ENCODE data around the gene TRMT61A.

Gene TRMT61A

GRCh38 chr14:103535891-103536565 is 7.0 kb downstream of the TRMT61A start:
- no peak for DNase-seq

- DNase-seq: no peak
Observed at GRCh38 chr14:103536693-103537092, 7.7 kb downstream of the TRMT61A start.

DNA sequence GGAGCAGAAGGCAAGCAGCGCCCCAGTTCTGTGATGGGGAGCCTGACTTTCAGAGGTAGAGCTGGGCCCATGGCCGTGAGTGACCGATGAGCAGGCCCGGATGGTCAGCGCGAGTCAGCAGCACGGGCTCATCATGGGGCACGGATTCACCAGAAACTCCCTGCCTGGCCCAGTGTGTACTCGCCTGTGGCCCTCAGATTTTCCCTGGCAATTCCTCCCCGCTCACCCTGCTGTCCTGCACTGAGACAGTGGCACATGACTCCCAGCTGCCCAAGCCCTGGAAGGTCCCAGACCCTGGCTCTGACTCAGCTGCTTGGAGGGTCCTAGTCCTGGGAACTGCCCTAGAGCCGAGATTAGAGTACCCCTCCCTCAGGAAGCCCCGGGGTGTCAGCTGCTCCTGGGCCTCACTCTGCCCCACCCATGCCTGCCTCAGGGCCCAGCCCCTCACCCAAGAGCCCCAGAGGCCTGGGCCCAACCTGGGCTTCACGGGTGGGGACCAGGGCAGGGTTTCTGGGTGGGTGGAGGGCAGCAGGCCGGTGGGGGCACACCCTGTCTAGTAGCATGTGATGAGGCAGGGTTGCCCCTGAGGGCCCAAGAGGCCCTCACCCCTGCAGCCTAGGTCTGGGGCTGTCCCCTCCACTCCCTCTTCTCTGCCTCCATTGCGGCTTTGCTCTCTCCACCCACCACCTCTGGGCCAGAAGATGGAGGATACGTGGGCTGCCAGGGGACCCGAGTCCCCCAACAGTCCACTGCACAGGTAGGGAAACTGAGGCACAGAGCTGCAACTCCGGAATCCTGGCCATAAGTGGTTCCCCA is 8.4 kb downstream of the TRMT61A start:
- DNase-seq: no peak

DNA sequence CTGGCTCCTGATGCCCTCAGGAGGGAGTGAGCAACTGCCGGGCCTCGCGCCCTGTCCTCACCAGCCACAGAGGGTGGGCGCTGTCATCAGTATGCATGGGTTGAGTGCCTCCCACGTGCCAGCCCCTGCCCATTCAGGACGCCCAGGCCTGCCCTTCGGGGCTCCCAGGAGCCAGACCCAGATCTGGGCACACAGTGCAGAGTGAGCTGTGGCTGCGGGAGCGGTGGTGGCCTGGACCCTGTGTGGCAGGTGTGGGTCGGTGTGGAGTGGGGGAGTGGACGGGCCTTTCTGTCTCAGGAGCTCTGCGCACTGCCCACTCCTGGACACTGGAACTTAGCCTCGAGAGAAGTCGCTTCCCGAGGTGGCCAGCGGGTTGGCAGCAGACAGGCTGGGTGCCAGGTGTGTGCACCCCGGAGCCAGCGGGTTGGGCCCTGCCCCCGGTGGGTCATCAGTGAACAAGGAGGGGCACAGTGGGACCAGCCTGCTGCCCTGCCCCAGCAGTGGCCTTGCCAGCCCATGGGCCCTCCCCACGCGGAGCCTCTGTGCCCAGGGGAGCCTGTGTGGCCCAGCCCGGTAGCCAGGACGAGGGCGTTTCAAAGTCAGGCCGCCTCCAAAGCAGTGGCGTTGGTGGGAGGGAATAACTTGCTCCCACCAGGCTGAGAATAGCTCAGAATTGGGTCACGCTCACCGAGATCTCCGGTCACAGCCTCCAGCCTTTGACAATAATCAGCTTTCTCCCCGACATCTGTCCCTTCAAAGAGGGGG is 9.5 kb downstream of the TRMT61A start:
- DNase-seq: no peak

DNA sequence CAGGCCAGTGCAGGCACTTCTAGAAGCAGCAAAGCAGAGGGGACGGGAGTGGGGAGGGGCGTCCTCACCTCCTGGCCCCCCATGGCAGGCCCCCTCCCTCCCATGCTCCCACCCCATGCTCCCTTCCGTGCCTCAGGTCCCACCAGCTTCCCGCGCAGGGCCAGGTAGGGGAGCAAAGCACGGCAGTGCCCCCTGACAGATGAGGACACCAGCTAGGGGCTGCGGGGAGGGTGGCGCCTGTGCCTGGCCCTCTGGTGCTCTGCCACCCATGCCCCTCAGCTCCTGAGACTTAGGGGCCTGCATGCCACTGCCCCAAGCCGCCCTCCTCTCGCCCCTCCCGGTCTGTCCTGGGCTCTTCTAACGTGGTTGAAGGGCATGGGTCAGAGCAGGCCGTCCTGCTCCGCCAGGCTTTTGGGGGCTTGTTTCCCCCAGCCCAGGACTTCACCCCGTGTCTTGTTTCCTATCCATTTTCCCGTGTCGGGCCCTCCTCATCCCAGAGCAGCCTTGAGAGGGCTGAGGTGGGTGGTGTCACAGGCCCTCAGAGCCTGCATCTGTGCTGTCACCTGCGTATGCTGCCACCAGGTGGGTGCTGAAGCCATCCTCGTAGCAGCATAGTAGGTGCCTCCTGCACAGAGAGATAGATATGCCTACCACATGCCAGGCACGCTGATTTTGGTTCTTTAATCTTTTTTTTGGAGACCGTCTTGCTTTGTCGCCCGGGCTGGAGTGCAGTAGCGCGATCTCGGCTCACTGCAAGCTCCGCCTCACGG is 10.2 kb downstream of the TRMT61A start:
- no peak for DNase-seq

DNA sequence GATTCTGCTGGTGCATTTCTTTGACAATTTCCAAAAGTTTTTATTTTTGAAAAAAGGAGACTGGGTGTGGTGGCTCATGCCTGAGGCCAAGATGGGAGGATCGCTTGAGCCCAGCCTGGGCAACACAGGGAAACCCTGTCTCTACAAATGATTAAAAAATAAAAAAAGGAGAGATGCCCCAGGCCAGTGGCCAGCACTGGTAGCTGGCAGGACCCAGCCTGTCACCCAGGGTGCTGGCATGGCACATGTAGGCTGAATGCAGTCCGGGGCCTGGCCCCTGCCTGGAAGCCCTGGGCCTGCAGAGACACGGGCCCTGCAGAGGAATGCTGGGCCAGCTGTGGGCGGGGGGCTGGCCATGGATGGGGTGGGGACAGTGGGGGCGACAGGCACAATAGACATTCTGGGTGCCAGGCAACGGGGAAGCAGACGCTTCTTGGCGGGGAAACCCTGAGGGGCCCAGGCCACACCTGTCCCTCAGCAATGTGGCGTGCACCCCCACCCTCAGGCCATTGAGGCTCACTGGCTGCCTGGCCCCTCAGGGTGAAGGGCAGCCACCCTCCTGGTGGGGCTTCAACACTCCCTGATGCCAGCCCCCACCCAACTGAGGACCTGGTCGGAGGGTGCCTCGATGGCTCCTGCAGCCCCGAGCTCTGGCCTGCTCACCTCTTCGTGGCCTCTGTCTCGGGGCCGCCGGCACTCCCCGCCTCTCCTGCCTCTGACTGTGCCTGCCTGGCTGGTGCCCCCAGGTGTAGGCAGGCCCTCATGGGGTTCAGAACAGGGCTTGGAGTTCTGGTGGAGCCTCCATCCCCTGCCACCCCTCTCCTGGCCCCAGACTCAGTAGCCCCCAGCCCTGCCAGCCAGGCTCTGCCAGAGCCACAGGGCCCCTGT is 12.1 kb downstream of the TRMT61A start:
- DNase-seq: no peak

DNA sequence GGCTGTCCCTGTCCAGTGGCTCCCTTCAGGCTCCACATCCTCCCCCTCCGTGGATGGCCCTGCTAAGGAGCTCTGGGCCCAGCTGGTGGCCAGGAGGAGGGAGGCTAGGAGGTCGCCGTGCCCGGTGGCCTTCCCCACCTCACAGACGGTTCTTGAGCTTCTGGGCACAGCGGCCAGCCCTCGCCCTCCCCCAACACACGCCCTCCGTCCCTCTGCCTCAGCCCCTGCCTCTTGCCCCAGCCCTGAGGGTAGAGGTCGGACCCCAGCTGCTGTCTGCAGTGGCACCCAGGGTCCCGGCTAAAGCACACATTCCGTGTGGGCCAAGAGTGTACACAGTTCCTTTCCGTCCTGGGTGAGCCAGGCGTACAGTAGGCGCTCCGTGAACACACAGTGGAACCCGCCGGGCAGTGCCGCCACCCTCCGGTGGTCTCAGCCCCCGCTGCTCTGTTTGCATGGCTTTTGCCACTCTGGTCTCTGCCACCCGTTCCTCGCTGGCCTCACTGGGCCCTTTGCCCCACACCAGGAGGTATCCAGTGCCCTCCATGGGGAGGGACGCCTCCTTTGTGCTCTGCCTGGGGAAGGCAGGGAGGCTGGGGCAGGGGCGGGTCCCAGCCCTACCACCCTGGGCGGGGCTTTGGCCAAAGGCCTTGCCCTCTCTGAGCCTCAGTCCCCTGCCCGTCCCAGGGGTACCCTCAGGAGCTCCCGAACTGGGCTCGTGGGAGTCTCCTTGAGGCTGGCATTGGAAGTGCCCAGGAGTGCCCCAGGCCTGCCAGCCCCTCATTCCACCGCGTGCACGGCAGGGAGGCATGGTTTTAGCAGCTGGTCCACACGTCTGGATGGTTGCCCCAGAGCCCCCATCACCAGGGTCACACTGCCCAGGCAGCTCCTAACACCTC is 13.0 kb downstream of the TRMT61A start:
- no peak for DNase-seq

- no peak for DNase-seq
Observed at GRCh38 chr14:103542605-103543088, 13.7 kb downstream of the TRMT61A start.

DNA sequence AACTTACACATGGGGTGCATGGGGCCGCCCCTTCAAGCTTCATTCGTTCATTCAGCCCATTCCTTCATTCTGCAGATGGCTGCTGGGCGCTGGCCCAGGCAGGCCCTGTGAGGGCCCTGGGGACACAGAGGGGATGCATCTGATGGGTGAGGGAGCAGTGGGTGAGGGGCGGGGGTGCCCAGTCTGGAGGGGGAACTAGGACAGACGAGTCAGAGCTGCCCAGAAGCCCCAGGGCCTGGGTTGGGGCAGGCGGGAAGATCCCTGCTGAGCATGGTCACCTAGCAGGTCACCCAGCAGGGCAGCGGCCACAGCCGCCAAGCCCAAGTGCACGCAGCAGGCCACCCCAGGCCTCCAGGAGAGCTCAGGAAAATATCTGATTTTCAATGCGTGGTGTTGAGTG is 14.1 kb downstream of the TRMT61A start:
- DNase-seq: no peak

- no peak for DNase-seq
Observed at GRCh38 chr14:103543721-103544387, 14.9 kb downstream of the TRMT61A start.

DNA sequence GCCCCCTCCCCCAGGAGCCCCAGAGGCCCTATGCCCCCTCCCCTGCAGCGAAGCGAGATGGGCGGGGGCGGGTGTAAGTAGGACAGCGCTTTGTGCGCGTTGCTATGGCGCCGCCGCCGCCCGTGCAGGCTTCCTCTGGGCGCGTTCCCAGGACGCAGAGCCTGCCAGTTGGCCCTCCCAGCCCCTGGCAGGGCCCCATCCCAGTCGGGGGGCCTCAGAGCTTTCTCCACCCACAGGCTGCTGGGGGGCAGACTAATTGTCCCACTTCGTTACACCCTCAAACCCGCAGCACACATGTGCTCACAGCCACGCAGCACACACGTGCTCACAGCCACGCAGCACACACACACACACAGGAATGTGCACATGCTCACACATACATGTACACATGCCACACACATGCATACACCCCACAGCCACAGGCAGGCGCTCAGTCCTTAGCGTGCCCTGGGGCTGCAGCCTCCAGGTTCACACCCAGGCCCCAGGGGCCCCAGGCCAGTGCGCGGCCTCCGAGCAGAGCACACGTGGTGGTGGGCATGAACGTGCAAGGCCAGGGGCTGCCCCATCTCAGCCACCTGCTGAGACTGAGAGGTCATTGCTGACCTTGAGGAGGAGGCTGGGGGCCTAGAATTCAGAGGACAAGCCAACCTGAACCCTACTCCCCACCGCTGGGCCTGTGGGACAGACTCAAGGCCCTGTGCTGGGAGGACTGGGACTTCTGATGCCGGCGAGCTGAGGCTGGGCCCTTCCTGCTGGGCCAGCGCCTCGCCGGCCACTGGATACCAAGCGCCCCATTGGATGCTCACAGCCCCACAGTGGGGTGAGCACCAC is 15.6 kb downstream of the TRMT61A start:
- DNase-seq: no peak

GRCh38 chr14:103545219-103545914 is 16.4 kb downstream of the TRMT61A start:
- DNase-seq: no peak

DNA sequence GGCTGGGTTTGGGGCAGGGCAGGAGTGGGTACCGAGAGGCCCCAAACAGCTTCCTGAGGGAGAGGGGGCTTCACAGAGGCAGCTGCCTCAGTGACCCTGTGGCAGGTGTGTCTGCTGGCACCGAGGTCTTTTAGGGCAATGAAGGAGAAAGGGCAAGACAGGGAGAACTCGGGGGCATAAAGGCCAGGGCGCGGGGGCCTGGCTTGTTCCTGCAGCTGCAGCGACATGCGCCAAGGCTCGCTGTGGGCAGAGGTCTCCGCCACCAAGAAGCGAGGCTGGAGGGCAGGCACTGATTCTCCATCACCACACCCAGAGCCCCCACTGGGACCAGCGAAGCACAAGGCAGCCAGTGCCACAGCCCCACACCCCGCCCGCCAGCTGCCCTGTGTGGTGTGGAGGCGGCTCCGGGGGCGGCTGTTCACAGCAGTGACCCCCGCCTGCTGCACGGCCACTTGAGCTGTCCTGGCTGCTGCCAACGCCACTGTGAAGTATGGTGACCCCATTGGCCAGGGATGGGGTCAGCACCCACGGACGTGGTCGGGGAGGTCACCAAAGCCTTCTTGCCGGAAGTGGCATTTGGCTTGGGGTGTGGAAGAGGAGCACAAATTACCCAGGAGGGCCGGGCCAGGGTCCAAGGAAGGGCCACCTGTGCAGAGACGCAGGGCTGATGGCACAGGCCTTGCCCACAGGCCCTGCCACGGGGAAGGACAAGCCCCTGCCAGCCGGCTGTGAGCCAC is 17.1 kb downstream of the TRMT61A start:
- DNase-seq: no peak

- DNase-seq: peak; percentile 22 to 45
Observed at GRCh38 chr14:103546652-103547454, 17.9 kb downstream of the TRMT61A start.

- no peak for DNase-seq
Observed at GRCh38 chr14:103547455-103547940, 18.5 kb downstream of the TRMT61A start.

DNA sequence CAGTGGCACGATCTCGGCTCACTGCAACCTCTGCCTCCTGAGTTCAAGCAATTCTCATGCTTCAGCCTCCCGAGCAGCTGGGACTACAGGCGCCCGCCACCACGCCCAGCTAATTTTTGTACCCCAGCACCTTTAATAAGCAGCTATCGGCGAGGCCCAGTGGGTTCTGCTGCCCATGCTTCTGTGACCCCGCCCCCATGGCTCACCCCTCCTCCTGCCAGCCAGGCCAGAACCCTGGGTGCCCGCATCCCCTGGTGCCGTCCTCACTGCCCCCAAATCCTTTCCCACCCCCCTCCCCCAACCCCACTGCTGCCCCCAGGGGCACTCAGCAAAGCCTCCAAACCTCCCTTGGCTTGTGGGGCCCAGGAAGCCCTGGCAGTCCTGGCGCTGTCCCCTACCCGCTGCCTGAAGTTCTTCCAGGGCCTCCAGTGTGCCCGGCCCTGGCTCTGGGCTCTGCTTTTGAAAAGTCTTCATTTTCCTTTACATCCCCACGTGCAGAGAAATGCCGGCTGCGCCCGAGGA is 19.0 kb downstream of the TRMT61A start:
- no peak for DNase-seq

Data from Kasumi-1 (cell line).